Thyroid gland (tissue), 4 donors: ENCODE results near the gene CA10.

ENCODE experiments used
- CTCF ChIP-seq, 6 experiments: fragments of 200-600 bp in 3 of 6; fragments of 450-650 bp in 3 of 6; sonication (generic) in 3 of 6; IDR thresholded peaks; one replicate each; pipeline ENCODE4 v1.5.1; 2016 to 2019; ENCODE audit warnings: antibody characterized with exemption in 6 of 6, mild to moderate bottlenecking in 2 of 6, inconsistent platforms in 1 of 6, moderate library complexity in 1 of 6
- POLR2A ChIP-seq, 2 donors: fragments of 450-650 bp; IDR thresholded peaks; one replicate each; pipeline ENCODE4 v1.6.1; 2017; ENCODE audit warnings: antibody characterized with exemption in 2 of 2, mild to moderate bottlenecking in 2 of 2, moderate library complexity in 1 of 2

- TF ChIP-seq CTCF (IDR thresholded peaks at IDR 0.05) (no peak), POLR2A (IDR thresholded peaks at IDR 0.05) (no peak)
Observed at GRCh38 chr17:51853857-51854256, 304.7 kb downstream of the CA10 start.
